ENCODE results near the gene GOLGA6L10. TPM values are rescaled to one million over a fixed set of nuclear protein-coding genes. Genes with fewer than 3 reads are reported as not detected.
"Not testable (repeated sequence)": the region's sequence is repeated elsewhere in the genome, so short reads cannot be mapped to it uniquely, and the experiment has no call there.

The GOLGA6L10 gene, protein sequence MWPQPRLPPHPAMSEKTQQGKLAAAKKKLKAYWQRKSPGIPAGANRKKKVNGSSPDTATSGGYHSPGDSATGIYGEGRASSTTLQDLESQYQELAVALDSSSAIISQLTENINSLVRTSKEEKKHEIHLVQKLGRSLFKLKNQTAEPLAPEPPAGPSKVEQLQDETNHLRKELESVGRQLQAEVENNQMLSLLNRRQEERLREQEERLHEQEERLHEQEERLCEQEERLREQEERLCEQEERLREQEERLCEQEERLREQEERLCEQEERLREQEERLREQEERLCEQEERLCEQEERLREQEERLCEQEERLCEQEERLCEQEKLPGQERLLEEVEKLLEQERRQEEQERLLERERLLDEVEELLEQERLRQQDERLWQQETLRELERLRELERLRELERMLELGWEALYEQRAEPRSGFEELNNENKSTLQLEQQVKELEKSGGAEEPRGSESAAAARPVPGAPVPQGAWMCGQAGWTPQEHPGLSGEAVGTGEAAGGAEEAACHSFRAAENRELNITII
- 1 to 10 TPM in 2 of 4 donors, under 1 TPM in 2; 0.33 to 1.7 (median 0.99) TPM for total RNA-seq

DNA sequence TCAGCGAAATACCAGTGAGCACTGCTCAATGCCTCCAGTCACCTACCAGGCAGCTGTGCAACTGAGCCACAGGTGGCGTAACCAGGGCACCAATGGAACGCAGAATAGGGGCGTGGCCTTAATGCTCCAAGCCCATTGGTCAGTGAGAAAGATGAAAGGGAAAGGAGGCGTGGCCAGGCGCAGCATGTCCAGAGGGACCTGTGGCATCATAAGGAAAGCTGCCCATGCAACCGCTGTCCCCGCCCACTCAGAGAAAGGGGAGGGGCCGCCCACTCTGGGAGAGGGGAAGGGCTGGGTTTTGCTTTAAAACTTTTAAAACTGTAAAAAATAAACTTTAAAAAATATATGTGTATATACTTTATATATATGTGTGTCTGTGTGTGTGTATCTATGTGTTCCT lies at the start of gene GOLGA6L10:
GOLGA6L10 (minus strand) TSS at position 101 of the 400 bp plus-strand sequence; CDS start at position 1, 100 bp downstream.
- DNase-seq (ENCODE audit: extremely low spot score); intact Hi-C loops (cut with DNase I); H3K4me3 ChIP-seq; H3K27ac ChIP-seq (replicated peaks in 1 of 4); H3K4me1 ChIP-seq; H3K36me3 ChIP-seq; H3K9me3 ChIP-seq; H3K27me3 ChIP-seq: not testable (repeated sequence)
- no CpG with 5 or more reads among the region's 9 CpGs for WGBS

DNA sequence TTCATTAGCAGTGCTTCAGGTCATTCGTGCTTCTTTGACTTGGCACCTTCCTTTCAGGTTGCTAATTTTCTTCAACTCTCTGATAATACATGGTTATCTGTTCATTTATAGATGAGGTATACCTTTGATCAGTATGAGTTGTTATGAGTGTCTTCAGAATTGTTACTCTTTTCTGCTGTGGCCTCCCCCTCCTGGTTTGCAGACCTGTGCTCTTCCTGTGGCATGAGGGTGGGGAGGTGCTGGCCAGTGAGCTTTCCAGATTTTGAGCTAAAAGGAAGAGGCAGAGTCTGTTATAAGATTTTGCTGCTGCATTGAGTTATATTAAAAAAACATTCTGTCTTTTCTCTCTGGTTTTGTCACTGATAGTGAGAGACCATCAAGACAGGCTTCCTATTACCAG lies 49.5 kb upstream of the GOLGA6L10 start:
- H3K27me3 ChIP-seq = no peaks in the 10 kb centered on the region
- intact Hi-C loops (cut with DNase I) = no loop called here
- no peaks in the 10 kb centered on the region for H3K9me3 ChIP-seq
- WGBS = no CpG with 5 or more reads among the region's 1 CpG
- H3K4me1 ChIP-seq = no peaks in the 10 kb centered on the region
- no peaks in the 10 kb centered on the region for H3K36me3 ChIP-seq
- no peak overlapping the region for H3K4me3 ChIP-seq
- no peak overlapping the region for H3K27ac ChIP-seq (replicated peaks in 1 of 4)
- TF ChIP-seq POLR2AphosphoS5 (IDR thresholded peaks at IDR 0.05) = no peak
- TF ChIP-seq POLR2A (IDR thresholded peaks at IDR 0.05; ENCODE audit: low read depth) = no peak
- TF ChIP-seq CTCF (IDR thresholded peaks at IDR 0.05) = no peak
- TF ChIP-seq EP300 (IDR thresholded peaks at IDR 0.05) = no peak
- no peak for DNase-seq (ENCODE audit: extremely low spot score)

DNA sequence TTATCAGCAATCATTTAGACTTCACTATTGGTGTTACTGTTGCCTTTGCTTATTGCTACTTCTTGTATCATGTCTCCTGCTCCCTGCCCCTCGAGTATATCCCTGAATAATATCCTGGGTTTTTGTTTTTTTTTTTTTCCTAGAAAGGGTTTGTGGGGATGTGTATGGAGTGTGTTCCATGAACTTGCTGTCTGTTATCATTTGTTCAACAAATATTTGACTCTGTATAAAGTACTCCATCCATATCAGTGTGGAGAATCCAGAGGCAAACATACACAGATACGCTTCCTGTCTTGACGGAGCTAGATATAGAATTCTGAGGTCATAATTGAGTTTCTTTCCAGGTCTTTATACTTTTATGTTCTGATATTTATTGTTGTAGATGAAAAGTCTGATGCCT lies 48.5 kb upstream of the GOLGA6L10 start:
- TF ChIP-seq EP300 (IDR thresholded peaks at IDR 0.05) (no peak), POLR2AphosphoS5 (IDR thresholded peaks at IDR 0.05) (no peak), CTCF (IDR thresholded peaks at IDR 0.05) (no peak), POLR2A (IDR thresholded peaks at IDR 0.05; ENCODE audit: low read depth) (no peak)
- no peak for DNase-seq (ENCODE audit: extremely low spot score)
- H3K36me3 ChIP-seq = no peaks in the 10 kb centered on the region
- H3K4me1 ChIP-seq = no peaks in the 10 kb centered on the region
- no peak overlapping the region for H3K4me3 ChIP-seq
- no peaks in the 10 kb centered on the region for H3K9me3 ChIP-seq
- no peaks in the 10 kb centered on the region for H3K27me3 ChIP-seq
- H3K27ac ChIP-seq (replicated peaks in 1 of 4) = no peak overlapping the region
- intact Hi-C loops (cut with DNase I) = no loop called here
- 94% methylated on average over 3 of the region's 3 CpGs for WGBS

- not testable (repeated sequence) for H3K4me3 ChIP-seq, H3K27me3 ChIP-seq
- 66% methylated on average over 3 of the region's 4 CpGs for WGBS
Observed at GRCh38 chr15:82395788-82396187, 46.5 kb upstream of the GOLGA6L10 start.

DNA sequence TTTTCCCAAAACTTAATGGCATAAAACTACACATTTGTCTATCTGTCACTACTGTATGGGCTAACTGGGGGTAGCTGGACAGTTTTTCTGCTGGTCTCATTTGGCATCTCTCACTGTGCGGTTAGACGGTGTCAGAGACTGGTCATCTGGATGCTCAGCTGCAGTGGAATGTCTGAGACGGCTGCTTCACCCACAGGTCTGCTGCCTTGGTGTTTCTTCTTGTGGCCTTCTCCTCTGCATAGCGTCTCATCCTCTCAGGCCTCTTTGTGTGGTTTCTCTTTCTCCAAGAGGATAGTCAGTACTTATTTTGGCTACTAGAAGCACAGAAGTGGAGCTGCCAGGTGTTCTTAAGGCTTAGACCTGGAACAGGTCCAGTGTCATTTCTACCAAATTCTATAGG lies 44.4 kb upstream of the GOLGA6L10 start:
- intact Hi-C loops (cut with DNase I) = no loop called here
- TF ChIP-seq EP300 (IDR thresholded peaks at IDR 0.05) (no peak), POLR2A (IDR thresholded peaks at IDR 0.05; ENCODE audit: low read depth) (no peak), CTCF (IDR thresholded peaks at IDR 0.05) (no peak), POLR2AphosphoS5 (IDR thresholded peaks at IDR 0.05) (no peak)
- Histone ChIP-seq H3K27me3 (no peaks in the 10 kb centered on the region), H3K27ac (replicated peaks in 1 of 4) (no peak overlapping the region), H3K9me3 (no peaks in the 10 kb centered on the region), H3K4me3 (no peak overlapping the region), H3K36me3 (no peaks in the 10 kb centered on the region), H3K4me1 (peaks cover 0 to 6% (median 0%) of the 10 kb centered on the region in 4 donors)
- 97% methylated on average over 4 of the region's 4 CpGs for WGBS
- no peak for DNase-seq (ENCODE audit: extremely low spot score)

More at GRCh38 chr15:82395788-82396187, 46.5 kb upstream of the GOLGA6L10 start:
- intact Hi-C loops (cut with DNase I); H3K36me3 ChIP-seq; H3K4me1 ChIP-seq; DNase-seq (ENCODE audit: extremely low spot score); H3K9me3 ChIP-seq; H3K27ac ChIP-seq (replicated peaks in 1 of 4): not testable (repeated sequence)

DNA sequence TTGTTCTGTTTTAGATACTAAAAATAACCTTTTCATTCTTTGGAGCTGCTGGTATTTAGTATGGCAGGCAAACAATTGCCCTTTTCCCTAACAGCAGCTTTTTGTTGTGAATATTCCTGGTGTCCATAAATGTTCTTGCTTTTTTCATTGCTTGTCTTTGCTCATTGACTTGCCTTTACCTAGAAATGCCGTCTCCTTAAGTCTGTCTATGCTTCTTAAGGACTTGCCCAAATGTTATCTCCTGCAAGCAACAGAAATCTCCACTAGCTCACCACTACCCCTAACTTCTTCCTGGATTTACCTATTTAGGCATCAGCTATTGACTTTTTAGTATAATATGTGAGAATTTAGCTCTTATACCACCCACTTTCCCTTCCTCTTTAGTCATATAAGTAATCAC lies 42.8 kb upstream of the GOLGA6L10 start:
- H3K27me3 ChIP-seq; H3K9me3 ChIP-seq; H3K27ac ChIP-seq (replicated peaks in 1 of 4); H3K4me1 ChIP-seq; DNase-seq (ENCODE audit: extremely low spot score); H3K4me3 ChIP-seq; intact Hi-C loops (cut with DNase I); H3K36me3 ChIP-seq: not testable (repeated sequence)
- 93% methylated on average over 1 of the region's 1 CpG for WGBS

DNA sequence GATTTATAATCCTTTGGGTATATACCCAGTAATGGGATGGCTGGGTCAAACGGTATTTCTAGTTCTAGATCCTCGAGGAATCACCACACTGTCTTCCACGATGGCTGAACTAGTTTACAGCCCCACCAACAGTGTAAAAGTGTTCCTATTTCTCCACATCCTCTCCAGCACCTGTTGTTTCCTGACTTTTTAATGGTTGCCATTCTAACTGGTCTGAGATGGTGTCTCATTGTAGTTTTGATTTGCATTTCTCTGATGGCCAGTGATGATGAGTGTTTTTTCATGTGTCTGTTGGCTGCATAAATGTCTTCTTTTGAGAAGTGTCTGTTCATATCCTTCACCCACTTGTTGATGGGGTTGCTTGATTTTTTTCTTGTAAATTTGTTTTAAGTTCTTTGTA lies 40.9 kb upstream of the GOLGA6L10 start:
- H3K27me3 ChIP-seq; H3K27ac ChIP-seq (replicated peaks in 1 of 4); H3K9me3 ChIP-seq; H3K4me1 ChIP-seq; DNase-seq (ENCODE audit: extremely low spot score); H3K4me3 ChIP-seq; H3K36me3 ChIP-seq; intact Hi-C loops (cut with DNase I): not testable (repeated sequence)
- WGBS = 93% methylated on average over 3 of the region's 3 CpGs

- H3K27me3 ChIP-seq; intact Hi-C loops (cut with DNase I); H3K36me3 ChIP-seq; DNase-seq (ENCODE audit: extremely low spot score); H3K9me3 ChIP-seq; H3K4me3 ChIP-seq; H3K27ac ChIP-seq (replicated peaks in 1 of 4); H3K4me1 ChIP-seq: not testable (repeated sequence)
Observed at GRCh38 chr15:82387209-82387608, 37.9 kb upstream of the GOLGA6L10 start.

DNA sequence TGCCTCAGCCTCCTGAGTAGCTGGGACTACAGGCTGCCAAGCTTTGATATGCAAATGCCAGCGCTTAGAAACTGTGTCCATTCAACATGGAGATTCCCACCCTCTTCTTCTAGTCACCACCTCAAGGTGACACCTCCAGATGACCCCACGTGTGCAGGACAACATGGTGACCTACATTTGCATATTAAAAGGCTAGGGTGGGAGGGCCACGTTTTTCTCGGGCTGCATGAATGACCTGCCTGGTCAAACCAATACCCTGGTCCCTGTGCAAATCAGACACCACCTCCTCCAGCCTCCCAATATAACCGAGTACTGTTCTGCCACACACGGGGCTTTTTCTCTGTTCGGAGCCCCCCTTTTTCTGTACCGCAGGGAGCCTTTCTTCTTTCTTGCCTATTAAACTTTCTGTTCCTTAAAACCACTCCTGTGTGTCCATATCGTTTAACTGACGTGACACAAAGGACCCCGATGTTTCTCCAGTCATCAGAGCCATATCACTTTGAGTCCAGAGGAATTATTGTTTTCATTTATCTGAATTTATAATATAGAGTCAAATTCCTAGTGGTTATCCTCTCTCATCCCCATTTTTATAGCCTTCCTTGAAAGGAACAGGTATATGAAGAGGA lies 32.2 kb upstream of the GOLGA6L10 start:
- H3K9me3 ChIP-seq; H3K4me3 ChIP-seq; H3K27me3 ChIP-seq; H3K36me3 ChIP-seq; intact Hi-C loops (cut with DNase I); H3K4me1 ChIP-seq; H3K27ac ChIP-seq (replicated peaks in 1 of 4); DNase-seq (ENCODE audit: extremely low spot score): not testable (repeated sequence)
- WGBS = 77% methylated on average over 11 of the region's 11 CpGs

Data from esophagus muscularis mucosa (tissue), 4 donors.